Uterus (tissue), 2 donors: ENCODE results near the gene ZBTB20.

ENCODE experiments used
- POLR2A ChIP-seq, 2 donors: fragments of 450-650 bp; IDR thresholded peaks; one replicate each; pipeline ENCODE4 v1.6.1; 2016; ENCODE audit warnings: antibody characterized with exemption in 2 of 2, mild to moderate bottlenecking in 1 of 2, moderate library complexity in 1 of 2
- TF ChIP-seq, protein P1 (sequence below), 4 experiments: fragments of 200-600 bp in 2 of 4; fragments of 450-650 bp in 2 of 4; sonication (generic) in 2 of 4; IDR thresholded peaks; one replicate each; pipeline ENCODE4 v1.5.1; 2016 to 2019; ENCODE audit warnings: antibody characterized with exemption in 4 of 4, mild to moderate bottlenecking in 2 of 4, moderate library complexity in 1 of 4

DNA sequence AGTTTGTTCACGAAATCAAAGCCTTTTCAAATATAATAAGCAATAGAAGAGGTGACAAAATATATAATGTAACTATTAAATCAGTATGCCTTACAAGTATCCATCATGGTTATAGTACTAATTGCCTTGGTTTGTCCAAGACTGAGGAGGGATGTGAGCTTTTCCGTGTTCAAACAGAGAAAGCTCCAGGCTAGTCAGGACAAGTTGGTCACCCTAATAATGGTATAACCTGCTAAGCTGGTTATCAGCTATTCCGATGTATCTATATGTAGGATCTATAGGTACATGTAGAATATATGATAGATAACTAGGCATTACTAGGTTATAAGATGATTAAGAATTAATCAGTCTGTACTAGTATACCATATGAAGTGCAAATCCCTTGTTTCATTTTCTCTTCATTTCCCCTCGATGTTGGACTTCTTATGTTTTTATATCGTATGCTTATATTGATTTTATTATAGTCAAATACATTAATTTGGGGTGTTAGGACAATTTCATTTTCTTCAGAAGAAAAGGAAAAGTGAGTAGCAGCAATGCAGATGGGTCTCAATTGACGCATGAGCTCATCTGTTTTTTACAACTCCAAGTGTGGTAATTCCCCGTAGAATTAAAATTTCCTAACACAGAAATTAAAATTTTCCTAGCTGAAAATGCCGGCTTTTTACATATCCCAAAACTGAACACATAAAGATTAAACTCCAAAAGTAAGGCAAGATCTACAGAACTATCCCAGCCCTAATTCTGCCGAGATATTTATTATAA lies 434.2 kb downstream of the ZBTB20 start:
- no peak for TF ChIP-seq POLR2A (IDR thresholded peaks at IDR 0.05)
- TF ChIP-seq, protein P1, sequence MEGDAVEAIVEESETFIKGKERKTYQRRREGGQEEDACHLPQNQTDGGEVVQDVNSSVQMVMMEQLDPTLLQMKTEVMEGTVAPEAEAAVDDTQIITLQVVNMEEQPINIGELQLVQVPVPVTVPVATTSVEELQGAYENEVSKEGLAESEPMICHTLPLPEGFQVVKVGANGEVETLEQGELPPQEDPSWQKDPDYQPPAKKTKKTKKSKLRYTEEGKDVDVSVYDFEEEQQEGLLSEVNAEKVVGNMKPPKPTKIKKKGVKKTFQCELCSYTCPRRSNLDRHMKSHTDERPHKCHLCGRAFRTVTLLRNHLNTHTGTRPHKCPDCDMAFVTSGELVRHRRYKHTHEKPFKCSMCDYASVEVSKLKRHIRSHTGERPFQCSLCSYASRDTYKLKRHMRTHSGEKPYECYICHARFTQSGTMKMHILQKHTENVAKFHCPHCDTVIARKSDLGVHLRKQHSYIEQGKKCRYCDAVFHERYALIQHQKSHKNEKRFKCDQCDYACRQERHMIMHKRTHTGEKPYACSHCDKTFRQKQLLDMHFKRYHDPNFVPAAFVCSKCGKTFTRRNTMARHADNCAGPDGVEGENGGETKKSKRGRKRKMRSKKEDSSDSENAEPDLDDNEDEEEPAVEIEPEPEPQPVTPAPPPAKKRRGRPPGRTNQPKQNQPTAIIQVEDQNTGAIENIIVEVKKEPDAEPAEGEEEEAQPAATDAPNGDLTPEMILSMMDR (IDR thresholded peaks at IDR 0.05): no peak
